Endodermal cell (in vitro differentiated cells): ENCODE data around the gene LGR4. TPM values are rescaled to one million over a fixed set of nuclear protein-coding genes. Genes with fewer than 3 reads are reported as not detected.

ENCODE experiments used
- DNase-seq: peaks from one replicate; pipeline ENCODE4 v3.0.0-alpha.2; 2017
- H3K27ac ChIP-seq: 2 replicates; pipeline ENCODE4 v1.5.1; 2013; ENCODE audit warnings: mild to moderate bottlenecking, low read depth, low read length, moderate library complexity
- H3K27me3 ChIP-seq: 2 replicates; pipeline ENCODE4 v1.6.1; 2013; ENCODE audit warnings: mild to moderate bottlenecking, low read length, moderate library complexity; ENCODE audit not compliant: insufficient read depth, control insufficient read depth, poor library complexity, severe bottlenecking
- H3K36me3 ChIP-seq: 2 replicates; pipeline ENCODE4 v1.7.0; 2013; ENCODE audit warnings: mild to moderate bottlenecking, low read length, moderate library complexity; ENCODE audit not compliant: control insufficient read depth, insufficient read depth
- H3K4me1 ChIP-seq: one replicate; pipeline ENCODE4 v1.7.0; 2013; ENCODE audit warnings: low read length; ENCODE audit not compliant: control insufficient read depth, insufficient read depth
- H3K4me3 ChIP-seq: 2 replicates; pipeline ENCODE4 v1.5.1; 2013; ENCODE audit warnings: mild to moderate bottlenecking, low read length, moderate library complexity
- H3K9ac ChIP-seq: 2 replicates; pipeline ENCODE4 v1.6.1; 2013; ENCODE audit warnings: mild to moderate bottlenecking, low read length, moderate library complexity; ENCODE audit not compliant: poor library complexity, severe bottlenecking; ENCODE audit errors: extremely low read depth
- H3K9me3 ChIP-seq: 2 replicates; pipeline ENCODE4 v1.6.1; 2013; ENCODE audit warnings: mild to moderate bottlenecking, low read length, moderate library complexity; ENCODE audit not compliant: control insufficient read depth
- H3K27ac Mint-ChIP-seq: 2 replicates; pipeline ENCODE4 v1.8.0; 2020; ENCODE audit warnings: mixed read lengths
- H3K27me3 Mint-ChIP-seq: 2 replicates; pipeline ENCODE4 v1.8.0; 2021; ENCODE audit warnings: mild to moderate bottlenecking, mixed read lengths; ENCODE audit not compliant: insufficient read depth
- H3K36me3 Mint-ChIP-seq: 2 replicates; pipeline ENCODE4 v1.8.0; 2020; ENCODE audit warnings: low read depth, mixed read lengths
- H3K4me1 Mint-ChIP-seq: 2 replicates; pipeline ENCODE4 v1.8.0; 2020; ENCODE audit warnings: mixed read lengths
- H3K4me3 Mint-ChIP-seq: 2 replicates; pipeline ENCODE4 v1.8.0; 2020; ENCODE audit warnings: mild to moderate bottlenecking, moderate library complexity, mixed read lengths
- H3K9me3 Mint-ChIP-seq: 2 replicates; pipeline ENCODE4 v1.8.0; 2020; ENCODE audit warnings: mild to moderate bottlenecking, mixed read lengths
- CTCF ChIP-seq: fragments of 200-600 bp; sonication (generic); conservative IDR thresholded peaks from 2 replicates; pipeline ENCODE4 v1.5.0; 2021; ENCODE audit warnings: antibody characterized with exemption, mild to moderate bottlenecking
- WGBS, 2 experiments: methylation state at CpG; one replicate each; pipeline versions ENCODE4 v1.1.5 to v1.1.7; 2013; ENCODE audit warnings: missing lambda C conversion rate in 2 of 2, mixed read lengths in 1 of 2; ENCODE audit not compliant: insufficient coverage in 1 of 2, insufficient read length in 1 of 2; 5-methylcytosine and 5-hydroxymethylcytosine counted together
- total RNA-seq, 2 donors: library from RNA; stranded (reverse); fragmentation: NEBNext Ultra II Directional in 1 of 2; extraction: Animal tissue kit (Norgen Biotek cat#: 25700) in 1 of 2; gene quantifications; 2 replicates in 1 of 2; 3 replicates in 1 of 2; pipeline ENCODE4 v1.2.1, GENCODE V29; 2021

LGR4 gene
- total RNA-seq, 2 donors from 2014 or later = 73.7 to 75.6 TPM

GRCh38 chr11:27443746-27444507 lies 28.7 kb downstream of the LGR4 start:
- H3K4me3 Mint-ChIP-seq = no peak overlapping the region
- no peaks in the 10 kb centered on the region for H3K9me3 Mint-ChIP-seq
- peak overlapping the region; percentile 72 for H3K27ac Mint-ChIP-seq
- Histone ChIP-seq H3K27me3 (no peaks in the 10 kb centered on the region), H3K4me3 (no peak overlapping the region), H3K9me3 (no peaks in the 10 kb centered on the region), H3K36me3 (peaks cover 15% of the 10 kb centered on the region), H3K4me1 (peaks cover 5% of the 10 kb centered on the region), H3K27ac (peak overlapping the region; percentile 90), H3K9ac (no peak overlapping the region)
- H3K4me1 Mint-ChIP-seq = peaks cover 37% of the 10 kb centered on the region
- 25 to 61% methylated on average over 2 to 5 of the region's 5 CpGs for WGBS, 2 experiments
- no peak for TF ChIP-seq CTCF
- no peaks in the 10 kb centered on the region for H3K27me3 Mint-ChIP-seq
- H3K36me3 Mint-ChIP-seq = peaks cover 8% of the 10 kb centered on the region
- no peak for DNase-seq

GRCh38 chr11:27443227-27443626 lies 29.4 kb downstream of the LGR4 start:
- Mint-ChIP-seq H3K27me3 (no peaks in the 10 kb centered on the region), H3K4me3 (no peak overlapping the region)
- H3K27ac ChIP-seq = peak overlapping the region; percentile 61

GRCh38 chr11:27440090-27440489 lies 32.5 kb downstream of the LGR4 start:
- peaks cover 5% of the 10 kb centered on the region for H3K4me1 ChIP-seq
- H3K9me3 ChIP-seq = no peaks in the 10 kb centered on the region
- H3K9me3 Mint-ChIP-seq = no peaks in the 10 kb centered on the region
- H3K9ac ChIP-seq = no peak overlapping the region
- no peaks in the 10 kb centered on the region for H3K27me3 Mint-ChIP-seq
- H3K27ac Mint-ChIP-seq = no peak overlapping the region
- H3K27ac ChIP-seq = no peak overlapping the region
- no peak for TF ChIP-seq CTCF
- DNase-seq = no peak
- H3K4me3 ChIP-seq = no peak overlapping the region
- H3K4me1 Mint-ChIP-seq = peaks cover 31% of the 10 kb centered on the region
- no peaks in the 10 kb centered on the region for H3K27me3 ChIP-seq
- H3K4me3 Mint-ChIP-seq = no peak overlapping the region
- 86 to 95% methylated on average over 5 to 7 of the region's 7 CpGs for WGBS, 2 experiments
- no peaks in the 10 kb centered on the region for H3K36me3 Mint-ChIP-seq
- H3K36me3 ChIP-seq = no peaks in the 10 kb centered on the region

More at GRCh38 chr11:27443227-27443626, 29.4 kb downstream of the LGR4 start:
- Histone ChIP-seq H3K9me3 (no peaks in the 10 kb centered on the region), H3K9ac (no peak overlapping the region), H3K27me3 (no peaks in the 10 kb centered on the region), H3K4me3 (no peak overlapping the region), H3K4me1 (peaks cover 5% of the 10 kb centered on the region), H3K36me3 (peaks cover 10% of the 10 kb centered on the region)
- DNase-seq = no peak
- no peak for TF ChIP-seq CTCF
- 78 to 92% methylated on average over 1 to 2 of the region's 4 CpGs for WGBS, 2 experiments
- Mint-ChIP-seq H3K4me1 (peaks cover 37% of the 10 kb centered on the region), H3K9me3 (no peaks in the 10 kb centered on the region), H3K36me3 (peaks cover 8% of the 10 kb centered on the region), H3K27ac (no peak overlapping the region)
